PFSK-1 (cell line): ENCODE results near the gene MAP3K3.

ENCODE experiments used
- POLR2AphosphoS5 ChIP-seq: IDR thresholded peaks from 2 replicates; pipeline ENCODE4 v1.6.1; 2012; ENCODE audit warnings: low read depth, mild to moderate bottlenecking, control low read depth, low read length, moderate library complexity
- SIN3A ChIP-seq: IDR thresholded peaks from 2 replicates; pipeline ENCODE4 v1.6.1; 2012; ENCODE audit warnings: mild to moderate bottlenecking, low read length, moderate library complexity, borderline replicate concordance; ENCODE audit not compliant: insufficient read depth

DNA sequence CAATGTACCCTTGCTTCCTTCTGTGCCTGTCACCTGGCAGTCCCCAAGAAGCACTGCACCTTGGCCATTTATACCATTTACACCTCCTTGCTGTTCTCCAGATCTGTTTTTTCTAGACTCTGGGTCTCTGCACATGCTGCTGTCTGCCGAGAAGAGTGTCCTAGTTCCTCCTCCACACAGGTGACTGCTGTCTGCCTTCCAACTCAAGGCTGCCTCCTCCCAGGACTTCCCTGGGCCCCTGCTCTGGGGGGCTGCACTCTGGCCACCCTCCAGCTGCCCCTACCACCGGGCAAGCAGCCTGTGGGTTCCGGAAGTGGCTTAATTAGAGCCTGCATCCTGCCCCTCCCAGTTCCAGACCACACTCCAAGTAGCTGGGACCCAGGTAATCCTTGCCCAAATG is 83.4 kb downstream of the MAP3K3 start:
- no peak for TF ChIP-seq POLR2AphosphoS5
- no peak for TF ChIP-seq SIN3A
